Activated CD4-positive, alpha-beta T cell treated with anti-CD3 and anti-CD28 coated beads, Interleukin-2, amount 50 U/mL, for 1 hour (primary cell): Measurements from ENCODE around the gene GATAD2B.
A peak's percentile ranks its signal among the peaks of the same experiment; 100 is the strongest.
"Not testable (repeated sequence)": the region's sequence is repeated elsewhere in the genome, so short reads cannot be mapped to it uniquely, and the experiment has no call there.

ENCODE experiments used
- DNase-seq: peaks from one replicate; pipeline ENCODE4 v3.0.0-alpha.2; 2020

The GATAD2B gene

GRCh38 chr1:153882296-153882912 is 40.4 kb downstream of the GATAD2B start:
- no peak for DNase-seq

GRCh38 chr1:153881751-153882150 is 41.0 kb downstream of the GATAD2B start:
- no peak for DNase-seq

- peak; percentile 39 for DNase-seq
These were observed 41.8 kb downstream of the GATAD2B start for GRCh38 chr1:153880962-153881361.

GRCh38 chr1:153880024-153880423 is 42.7 kb downstream of the GATAD2B start:
- no peak for DNase-seq

GRCh38 chr1:153877112-153877511 is 45.7 kb downstream of the GATAD2B start:
- no peak for DNase-seq

- no peak for DNase-seq
These were observed 49.8 kb downstream of the GATAD2B start for GRCh38 chr1:153872934-153873333.

- DNase-seq: no peak
These were observed 50.4 kb downstream of the GATAD2B start for GRCh38 chr1:153872331-153872730.

- DNase-seq: no peak
These were observed 53.3 kb downstream of the GATAD2B start for GRCh38 chr1:153869486-153869885.

- no peak for DNase-seq
These were observed 56.5 kb downstream of the GATAD2B start for GRCh38 chr1:153866045-153866850.

- DNase-seq: no peak
These were observed 62.5 kb downstream of the GATAD2B start for GRCh38 chr1:153860285-153860684.

- DNase-seq: no peak
These were observed 65.3 kb downstream of the GATAD2B start for GRCh38 chr1:153857505-153857904.

GRCh38 chr1:153856763-153857162 is 66.0 kb downstream of the GATAD2B start:
- no peak for DNase-seq

GRCh38 chr1:153852170-153852569 is 70.6 kb downstream of the GATAD2B start:
- no peak for DNase-seq

- no peak for DNase-seq
These were observed 73.1 kb downstream of the GATAD2B start for GRCh38 chr1:153849487-153850185.

GRCh38 chr1:153848805-153849204 is 74.0 kb downstream of the GATAD2B start:
- no peak for DNase-seq

- no peak for DNase-seq
These were observed 77.6 kb downstream of the GATAD2B start for GRCh38 chr1:153845158-153845557.

GRCh38 chr1:153844349-153844748 is 78.4 kb downstream of the GATAD2B start:
- DNase-seq: not testable (repeated sequence)

- no peak for DNase-seq
These were observed 80.7 kb downstream of the GATAD2B start for GRCh38 chr1:153842006-153842471.

- no peak for DNase-seq
These were observed 81.2 kb downstream of the GATAD2B start for GRCh38 chr1:153841463-153841994.

GRCh38 chr1:153840774-153841173 is 82.0 kb downstream of the GATAD2B start:
- DNase-seq: not testable (repeated sequence)

GRCh38 chr1:153833968-153834367 is 88.8 kb downstream of the GATAD2B start:
- not testable (repeated sequence) for DNase-seq

- no peak for DNase-seq
These were observed 89.6 kb downstream of the GATAD2B start for GRCh38 chr1:153833171-153833570.

- DNase-seq: no peak
These were observed 90.5 kb downstream of the GATAD2B start for GRCh38 chr1:153832293-153832692.
